HEK293 (cell line): ENCODE results near the gene SLC37A3.
"Not testable (repeated sequence)": the region's sequence is repeated elsewhere in the genome, so short reads cannot be mapped to it uniquely, and the experiment has no call there.

Experiments used
- CTCF ChIA-PET: fragments of 350-600 bp; formaldehyde crosslinking; extraction: SDS; loops from one replicate; lab custom pipeline; 2021; ENCODE audit warnings: antibody characterized with exemption; lab: Yijun Ruan, JAX
- POLR2A ChIA-PET: fragments of 300-600 bp; formaldehyde crosslinking; extraction: SDS; loops from one replicate; lab custom pipeline; 2020; ENCODE audit warnings: antibody characterized with exemption, inconsistent platforms; lab: Yijun Ruan, JAX
- H3K27ac ChIP-seq: fragments of 200-500 bp; sonication (Bioruptor generic); 2 replicates; pipeline ENCODE4 v1.5.1; 2014; ENCODE audit warnings: low read depth, low read length, control low read depth, inconsistent platforms; ENCODE audit errors: extremely low read depth
- H3K36me3 ChIP-seq, 2 experiments: fragments of 200-500 bp in 1 of 2; sonication (Bioruptor generic) in 1 of 2; 1 replicate in 1 of 2; 2 replicates in 1 of 2; pipeline ENCODE4 v1.5.1; 2014 to 2017; ENCODE audit warnings: inconsistent platforms in 2 of 2, low read length in 2 of 2; ENCODE audit not compliant: control insufficient read depth in 2 of 2, insufficient read depth in 1 of 2
- H3K4me1 ChIP-seq: fragments of 200-500 bp; sonication (Bioruptor generic); 2 replicates; pipeline ENCODE4 v1.5.1; 2014; ENCODE audit warnings: mild to moderate bottlenecking, low read length, inconsistent platforms; ENCODE audit not compliant: control insufficient read depth, insufficient read depth
- H3K4me3 ChIP-seq: 2 replicates; pipeline ENCODE4 v1.5.1; 2011; ENCODE audit warnings: low read depth, mild to moderate bottlenecking, control low read depth, low read length, moderate library complexity
- H3K9me3 ChIP-seq: fragments of 200-500 bp; sonication (Bioruptor generic); 2 replicates; pipeline ENCODE4 v1.5.1; 2014; ENCODE audit warnings: low read depth, low read length, inconsistent platforms; ENCODE audit not compliant: control insufficient read depth, insufficient read depth
- EGR2 ChIP-seq: fragments of 450-650 bp; formaldehyde crosslinking; IDR thresholded peaks from 2 replicates; pipeline ENCODE4 v1.5.1; 2016; ENCODE audit warnings: low read depth, missing biosample characterization, missing genetic modification characterization
- SCRT1 ChIP-seq: fragments of 450-650 bp; formaldehyde crosslinking; IDR thresholded peaks from 2 replicates; pipeline ENCODE4 v1.5.1; 2016; ENCODE audit warnings: missing biosample characterization, missing genetic modification characterization, borderline replicate concordance
- SETDB1 ChIP-seq: IDR thresholded peaks from one replicate; pipeline ENCODE4 v1.6.1; 2017; ENCODE audit warnings: mild to moderate bottlenecking, low read length, moderate library complexity, mixed read lengths; ENCODE audit not compliant: insufficient read length
- ZFP3 ChIP-seq: fragments of 450-650 bp; formaldehyde crosslinking; IDR thresholded peaks from 2 replicates; pipeline ENCODE4 v1.5.1; 2016; ENCODE audit warnings: low read depth, missing biosample characterization, missing genetic modification characterization
- ZFP69B ChIP-seq: fragments of 450-650 bp; formaldehyde crosslinking; IDR thresholded peaks from 2 replicates; pipeline ENCODE4 v1.5.1; 2016; ENCODE audit warnings: missing biosample characterization, missing genetic modification characterization
- ZNF16 ChIP-seq: fragments of 450-650 bp; formaldehyde crosslinking; IDR thresholded peaks from 2 replicates; pipeline ENCODE4 v1.5.1; 2016; ENCODE audit warnings: low read depth, missing biosample characterization, missing genetic modification characterization
- ZNF169 ChIP-seq: fragments of 450-650 bp; formaldehyde crosslinking; IDR thresholded peaks from 2 replicates; pipeline ENCODE4 v1.5.1; 2016; ENCODE audit warnings: missing biosample characterization, missing genetic modification characterization
- ZNF248 ChIP-seq: fragments of 450-650 bp; formaldehyde crosslinking; IDR thresholded peaks from 2 replicates; pipeline ENCODE4 v1.5.1; 2017; ENCODE audit warnings: missing biosample characterization, missing genetic modification characterization
- ZNF488 ChIP-seq: fragments of 450-650 bp; formaldehyde crosslinking; IDR thresholded peaks from 2 replicates; pipeline ENCODE4 v1.5.1; 2016; ENCODE audit warnings: missing biosample characterization, missing genetic modification characterization
- ZNF549 ChIP-seq: fragments of 450-650 bp; IDR thresholded peaks from 2 replicates; pipeline ENCODE4 v1.5.1; 2018; ENCODE audit warnings: missing biosample characterization, missing genetic modification characterization, mild to moderate bottlenecking, inconsistent platforms, moderate library complexity
- ZNF571 ChIP-seq: fragments of 450-650 bp; formaldehyde crosslinking; IDR thresholded peaks from 2 replicates; pipeline ENCODE4 v1.5.0; 2017; ENCODE audit warnings: missing biosample characterization, missing genetic modification characterization
- ZNF626 ChIP-seq: fragments of 450-650 bp; sonication (Bioruptor Pico); formaldehyde crosslinking; IDR thresholded peaks from 2 replicates; pipeline ENCODE4 v1.5.1; 2018; ENCODE audit warnings: missing biosample characterization, missing genetic modification characterization, inconsistent platforms
- ZNF664 ChIP-seq: fragments of 450-650 bp; formaldehyde crosslinking; IDR thresholded peaks from 2 replicates; pipeline ENCODE4 v1.5.1; 2016; ENCODE audit warnings: missing biosample characterization, missing genetic modification characterization
- ZNF837 ChIP-seq: fragments of 450-650 bp; formaldehyde crosslinking; IDR thresholded peaks from 2 replicates; pipeline ENCODE4 v1.5.1; 2016; ENCODE audit warnings: missing biosample characterization, missing genetic modification characterization
- ZSCAN23 ChIP-seq: fragments of 450-650 bp; formaldehyde crosslinking; IDR thresholded peaks from 2 replicates; pipeline ENCODE4 v1.5.1; 2016; ENCODE audit warnings: missing biosample characterization, missing genetic modification characterization
- TF ChIP-seq, protein P1 (sequence below): fragments of 450-650 bp; formaldehyde crosslinking; IDR thresholded peaks from 2 replicates; pipeline ENCODE4 v1.5.1; 2016; ENCODE audit warnings: missing biosample characterization, missing genetic modification characterization, low read depth
- TF ChIP-seq, protein P2 (sequence below): fragments of 450-650 bp; formaldehyde crosslinking; IDR thresholded peaks from 2 replicates; pipeline ENCODE4 v1.5.1; 2016; ENCODE audit warnings: missing biosample characterization, missing genetic modification characterization, borderline replicate concordance

Gene SLC37A3

DNA sequence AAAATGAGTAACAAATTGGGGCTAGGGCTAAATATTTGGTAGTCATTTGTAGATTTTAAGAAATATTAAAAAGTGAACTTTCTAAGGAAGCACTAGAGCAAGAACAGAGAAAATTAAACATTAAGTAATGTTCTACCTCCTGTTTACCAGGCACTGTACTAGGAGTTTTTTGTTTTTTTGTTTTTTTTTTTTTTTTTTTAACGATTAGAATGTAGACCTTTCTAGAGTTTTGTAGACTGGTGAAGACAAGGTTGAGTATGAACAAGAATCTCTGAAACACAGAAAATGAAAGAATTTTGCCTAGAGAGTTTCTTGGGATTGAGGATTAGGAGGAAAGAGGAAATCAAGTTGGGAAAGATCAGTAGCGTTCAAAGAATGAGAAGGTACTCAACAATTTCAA lies 73.6 kb downstream of the SLC37A3 start (continued):
- TF ChIP-seq ZNF16 (tag by site-specific recombination): no peak
- no peak for TF ChIP-seq ZFP3
- no peak for TF ChIP-seq EGR2
- TF ChIP-seq ZFP69B (tag by site-specific recombination): no peak

GRCh38 chr7:140322759-140323158 lies 75.6 kb downstream of the SLC37A3 start:
- CTCF ChIA-PET: no interaction called here
- no peaks in the 10 kb centered on the region for H3K36me3 ChIP-seq
- H3K4me1 ChIP-seq: no peaks in the 10 kb centered on the region
- H3K9me3 ChIP-seq: no peaks in the 10 kb centered on the region
- TF ChIP-seq ZNF664 (tag by site-specific recombination) (no peak), ZNF571 (tag by site-specific recombination) (no peak), ZNF837 (tag by site-specific recombination) (no peak), ZNF169 (tag by site-specific recombination) (no peak), ZNF549 (tag by site-specific recombination) (no peak), SCRT1 (tag by site-specific recombination) (no peak), ZSCAN23 (tag by site-specific recombination) (no peak), ZNF488 (no peak), ZNF626 (no peak)
- TF ChIP-seq, protein P1, sequence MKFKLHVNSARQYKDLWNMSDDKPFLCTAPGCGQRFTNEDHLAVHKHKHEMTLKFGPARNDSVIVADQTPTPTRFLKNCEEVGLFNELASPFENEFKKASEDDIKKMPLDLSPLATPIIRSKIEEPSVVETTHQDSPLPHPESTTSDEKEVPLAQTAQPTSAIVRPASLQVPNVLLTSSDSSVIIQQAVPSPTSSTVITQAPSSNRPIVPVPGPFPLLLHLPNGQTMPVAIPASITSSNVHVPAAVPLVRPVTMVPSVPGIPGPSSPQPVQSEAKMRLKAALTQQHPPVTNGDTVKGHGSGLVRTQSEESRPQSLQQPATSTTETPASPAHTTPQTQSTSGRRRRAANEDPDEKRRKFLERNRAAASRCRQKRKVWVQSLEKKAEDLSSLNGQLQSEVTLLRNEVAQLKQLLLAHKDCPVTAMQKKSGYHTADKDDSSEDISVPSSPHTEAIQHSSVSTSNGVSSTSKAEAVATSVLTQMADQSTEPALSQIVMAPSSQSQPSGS (tag by site-specific recombination): no peak
- TF ChIP-seq, protein P2, sequence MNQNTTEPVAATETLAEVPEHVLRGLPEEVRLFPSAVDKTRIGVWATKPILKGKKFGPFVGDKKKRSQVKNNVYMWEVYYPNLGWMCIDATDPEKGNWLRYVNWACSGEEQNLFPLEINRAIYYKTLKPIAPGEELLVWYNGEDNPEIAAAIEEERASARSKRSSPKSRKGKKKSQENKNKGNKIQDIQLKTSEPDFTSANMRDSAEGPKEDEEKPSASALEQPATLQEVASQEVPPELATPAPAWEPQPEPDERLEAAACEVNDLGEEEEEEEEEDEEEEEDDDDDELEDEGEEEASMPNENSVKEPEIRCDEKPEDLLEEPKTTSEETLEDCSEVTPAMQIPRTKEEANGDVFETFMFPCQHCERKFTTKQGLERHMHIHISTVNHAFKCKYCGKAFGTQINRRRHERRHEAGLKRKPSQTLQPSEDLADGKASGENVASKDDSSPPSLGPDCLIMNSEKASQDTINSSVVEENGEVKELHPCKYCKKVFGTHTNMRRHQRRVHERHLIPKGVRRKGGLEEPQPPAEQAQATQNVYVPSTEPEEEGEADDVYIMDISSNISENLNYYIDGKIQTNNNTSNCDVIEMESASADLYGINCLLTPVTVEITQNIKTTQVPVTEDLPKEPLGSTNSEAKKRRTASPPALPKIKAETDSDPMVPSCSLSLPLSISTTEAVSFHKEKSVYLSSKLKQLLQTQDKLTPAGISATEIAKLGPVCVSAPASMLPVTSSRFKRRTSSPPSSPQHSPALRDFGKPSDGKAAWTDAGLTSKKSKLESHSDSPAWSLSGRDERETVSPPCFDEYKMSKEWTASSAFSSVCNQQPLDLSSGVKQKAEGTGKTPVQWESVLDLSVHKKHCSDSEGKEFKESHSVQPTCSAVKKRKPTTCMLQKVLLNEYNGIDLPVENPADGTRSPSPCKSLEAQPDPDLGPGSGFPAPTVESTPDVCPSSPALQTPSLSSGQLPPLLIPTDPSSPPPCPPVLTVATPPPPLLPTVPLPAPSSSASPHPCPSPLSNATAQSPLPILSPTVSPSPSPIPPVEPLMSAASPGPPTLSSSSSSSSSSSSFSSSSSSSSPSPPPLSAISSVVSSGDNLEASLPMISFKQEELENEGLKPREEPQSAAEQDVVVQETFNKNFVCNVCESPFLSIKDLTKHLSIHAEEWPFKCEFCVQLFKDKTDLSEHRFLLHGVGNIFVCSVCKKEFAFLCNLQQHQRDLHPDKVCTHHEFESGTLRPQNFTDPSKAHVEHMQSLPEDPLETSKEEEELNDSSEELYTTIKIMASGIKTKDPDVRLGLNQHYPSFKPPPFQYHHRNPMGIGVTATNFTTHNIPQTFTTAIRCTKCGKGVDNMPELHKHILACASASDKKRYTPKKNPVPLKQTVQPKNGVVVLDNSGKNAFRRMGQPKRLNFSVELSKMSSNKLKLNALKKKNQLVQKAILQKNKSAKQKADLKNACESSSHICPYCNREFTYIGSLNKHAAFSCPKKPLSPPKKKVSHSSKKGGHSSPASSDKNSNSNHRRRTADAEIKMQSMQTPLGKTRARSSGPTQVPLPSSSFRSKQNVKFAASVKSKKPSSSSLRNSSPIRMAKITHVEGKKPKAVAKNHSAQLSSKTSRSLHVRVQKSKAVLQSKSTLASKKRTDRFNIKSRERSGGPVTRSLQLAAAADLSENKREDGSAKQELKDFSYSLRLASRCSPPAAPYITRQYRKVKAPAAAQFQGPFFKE: no peak
- POLR2A ChIA-PET: no interaction called here
- no peak overlapping the region for H3K4me3 ChIP-seq
- H3K27ac ChIP-seq: no peak overlapping the region

DNA sequence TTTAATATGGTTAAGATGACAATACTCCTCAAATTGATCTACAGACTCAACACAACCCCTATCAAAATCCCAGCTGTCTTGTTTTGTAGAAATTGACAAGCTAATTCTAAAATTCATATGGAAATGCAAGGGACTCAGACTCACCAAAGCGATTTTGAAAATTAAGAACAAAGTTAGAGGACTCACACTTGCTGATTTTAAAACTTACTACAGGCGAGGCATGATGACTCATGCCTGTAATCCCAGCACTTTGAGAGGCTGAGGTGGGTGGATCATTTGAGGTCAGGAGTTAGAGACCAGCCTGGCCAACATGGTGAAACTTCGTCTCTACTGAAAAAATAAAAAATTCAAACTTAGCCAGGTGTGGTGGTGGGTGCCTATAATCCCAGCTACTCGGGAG lies 78.3 kb downstream of the SLC37A3 start:
- H3K27ac ChIP-seq, H3K36me3 ChIP-seq, H3K4me3 ChIP-seq, H3K4me1 ChIP-seq, POLR2A ChIA-PET, H3K9me3 ChIP-seq, CTCF ChIA-PET: not testable (repeated sequence)
- TF ChIP-seq ZNF248 (tag by site-specific recombination) (0 out of 2 replicates have a peak, but pooled peaks have one; percentile 18), SETDB1 (peak; percentile 53)
